ENCODE data around the gene PNRC1. TPM values are rescaled to one million over a fixed set of nuclear protein-coding genes. Genes with fewer than 3 reads are reported as not detected.

Gene PNRC1
- total and polyA plus RNA-seq, 2 donors (not counting 1 experiment from before 2014, with no cell fraction given), result 158 to 486 TPM

DNA sequence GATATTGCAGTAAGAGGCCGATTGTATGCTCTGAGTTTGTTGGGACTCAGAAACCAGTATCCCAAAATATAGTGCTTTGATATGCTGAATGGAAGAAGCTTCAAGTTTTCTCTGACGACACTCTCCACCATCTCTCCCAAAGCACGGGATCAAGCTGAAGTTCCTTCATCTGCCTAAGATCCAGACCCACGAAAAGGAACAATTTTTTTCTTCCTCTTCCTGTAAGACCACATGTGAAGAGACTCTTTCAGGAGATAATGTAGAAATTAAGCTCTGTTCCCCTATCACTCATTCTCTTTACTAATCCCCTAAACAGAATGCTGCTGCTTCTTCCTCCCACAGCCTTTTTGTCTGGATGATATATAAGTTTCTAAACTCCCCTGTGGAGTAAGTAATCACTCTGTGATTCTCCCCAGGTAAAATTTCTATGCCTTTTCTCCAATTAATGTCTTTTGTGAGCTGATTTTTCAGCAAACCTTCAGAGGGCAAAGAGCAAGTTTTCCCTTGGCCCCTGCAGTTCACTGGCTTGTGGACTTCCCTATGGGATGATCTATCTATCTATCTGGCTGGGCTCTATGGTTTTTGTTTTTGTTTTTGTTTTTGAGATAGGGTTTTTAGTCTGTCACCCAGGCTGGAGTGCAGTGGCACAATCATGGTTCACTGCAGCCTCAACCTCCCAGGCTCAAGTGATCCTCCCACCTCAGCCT is 13.5 kb upstream of the PNRC1 start:
- no peak overlapping the region for H3K9ac ChIP-seq (ENCODE audit: low read length)
- no peak overlapping the region for H3K27ac ChIP-seq (ENCODE audit: low read length in 2 of 2)
- H3K4me2 ChIP-seq (replicated peaks; ENCODE audit: low read depth, low read length, poor library complexity, severe bottlenecking), result no peak overlapping the region
- no peak overlapping the region for H3K4me3 ChIP-seq (ENCODE audit: control extremely low read depth in 1 of 5, extremely low read depth in 1 of 5, insufficient read depth in 1 of 5, low read depth in 2 of 5, low read length in 4 of 5)
- H3K4me1 ChIP-seq (ENCODE audit: control insufficient read depth in 2 of 2, insufficient read depth in 2 of 2, low read length in 2 of 2), result no peaks in the 10 kb centered on the region
- H3K27me3 ChIP-seq (replicated peaks in 1 of 4; ENCODE audit: control extremely low read depth in 1 of 4, control insufficient read depth in 3 of 4, insufficient read depth in 4 of 4, low read length in 3 of 4), result no peaks in the 10 kb centered on the region
- H2AFZ ChIP-seq (ENCODE audit: insufficient read depth, low read depth, low read length, poor library complexity, severe bottlenecking), result no peak overlapping the region
- H3K9me3 ChIP-seq (ENCODE audit: control extremely low read depth in 1 of 3, control insufficient read depth in 2 of 3, insufficient read depth in 1 of 3, low read length in 2 of 3), result no peaks in the 10 kb centered on the region
- Mint-ChIP-seq H3K4me1 (no peaks in the 10 kb centered on the region), H3K9me3 (ENCODE audit: insufficient read depth) (no peaks in the 10 kb centered on the region), H3K27me3 (no peaks in the 10 kb centered on the region), H3K4me3 (no peak overlapping the region), H3K27ac (no peak overlapping the region)
- peaks cover 2% of the 10 kb centered on the region for H3K79me2 ChIP-seq (ENCODE audit: control insufficient read depth, insufficient read depth, low read length)
- no peaks in the 10 kb centered on the region for H4K20me1 ChIP-seq (ENCODE audit: control insufficient read depth, insufficient read depth, low read length, poor library complexity, severe bottlenecking)
- no peak for ATAC-seq (ENCODE audit: low read depth)
- ChIA-PET CTCF (interaction anchor here (1.0 kb wide), 1 partner anchor 11 kb away, joined by 3 read pairs; no protein-coding TSS in a partner anchor), POLR2A (no interaction called here)
- no peak for DNase-seq
- WGBS (ENCODE audit: insufficient coverage), result no CpG with 5 or more reads among the region's 4 CpGs
- TF ChIP-seq, protein P1, sequence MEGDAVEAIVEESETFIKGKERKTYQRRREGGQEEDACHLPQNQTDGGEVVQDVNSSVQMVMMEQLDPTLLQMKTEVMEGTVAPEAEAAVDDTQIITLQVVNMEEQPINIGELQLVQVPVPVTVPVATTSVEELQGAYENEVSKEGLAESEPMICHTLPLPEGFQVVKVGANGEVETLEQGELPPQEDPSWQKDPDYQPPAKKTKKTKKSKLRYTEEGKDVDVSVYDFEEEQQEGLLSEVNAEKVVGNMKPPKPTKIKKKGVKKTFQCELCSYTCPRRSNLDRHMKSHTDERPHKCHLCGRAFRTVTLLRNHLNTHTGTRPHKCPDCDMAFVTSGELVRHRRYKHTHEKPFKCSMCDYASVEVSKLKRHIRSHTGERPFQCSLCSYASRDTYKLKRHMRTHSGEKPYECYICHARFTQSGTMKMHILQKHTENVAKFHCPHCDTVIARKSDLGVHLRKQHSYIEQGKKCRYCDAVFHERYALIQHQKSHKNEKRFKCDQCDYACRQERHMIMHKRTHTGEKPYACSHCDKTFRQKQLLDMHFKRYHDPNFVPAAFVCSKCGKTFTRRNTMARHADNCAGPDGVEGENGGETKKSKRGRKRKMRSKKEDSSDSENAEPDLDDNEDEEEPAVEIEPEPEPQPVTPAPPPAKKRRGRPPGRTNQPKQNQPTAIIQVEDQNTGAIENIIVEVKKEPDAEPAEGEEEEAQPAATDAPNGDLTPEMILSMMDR (IDR thresholded peaks at IDR 0.05), result no peak
- no peak for TF ChIP-seq EZH2 (IDR thresholded peaks at IDR 0.05; ENCODE audit: borderline replicate concordance, insufficient read depth, low read depth, low read length, poor library complexity, severe bottlenecking)
- no peaks in the 10 kb centered on the region for H3K36me3 ChIP-seq (replicated peaks in 1 of 2; ENCODE audit: control extremely low read depth in 1 of 2, control insufficient read depth in 1 of 2, extremely low read depth in 1 of 2, insufficient read depth in 2 of 2, low read length in 1 of 2)
- intact Hi-C loops (cut with micrococcal nuclease), result no loop called here

DNA sequence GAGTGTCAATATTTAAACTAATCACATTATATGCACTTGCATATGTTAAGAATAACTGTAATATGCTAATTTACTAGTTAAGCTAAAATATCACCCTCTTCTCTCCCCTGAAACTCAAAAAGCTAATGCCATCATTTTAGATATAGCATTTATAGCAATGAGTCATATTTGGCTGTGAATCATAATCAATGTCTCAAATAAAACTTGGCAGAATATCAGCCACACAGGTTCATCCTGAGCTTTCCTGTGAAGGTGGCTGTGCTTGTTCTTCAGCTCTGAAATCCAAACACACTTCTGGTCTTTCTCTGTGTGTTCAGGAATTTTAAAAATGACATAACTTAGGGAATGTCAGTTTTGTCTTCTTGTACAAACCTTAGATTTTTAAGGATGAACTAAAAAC is 12.8 kb upstream of the PNRC1 start:
- Histone ChIP-seq H3K36me3 (replicated peaks in 1 of 2; ENCODE audit: control extremely low read depth in 1 of 2, control insufficient read depth in 1 of 2, extremely low read depth in 1 of 2, insufficient read depth in 2 of 2, low read length in 1 of 2) (no peaks in the 10 kb centered on the region), H3K4me1 (ENCODE audit: control insufficient read depth in 2 of 2, insufficient read depth in 2 of 2, low read length in 2 of 2) (no peaks in the 10 kb centered on the region), H3K27ac (ENCODE audit: low read length in 2 of 2) (no peak overlapping the region), H2AFZ (ENCODE audit: insufficient read depth, low read depth, low read length, poor library complexity, severe bottlenecking) (no peak overlapping the region), H4K20me1 (ENCODE audit: control insufficient read depth, insufficient read depth, low read length, poor library complexity, severe bottlenecking) (no peaks in the 10 kb centered on the region), H3K9me3 (ENCODE audit: control extremely low read depth in 1 of 3, control insufficient read depth in 2 of 3, insufficient read depth in 1 of 3, low read length in 2 of 3) (no peaks in the 10 kb centered on the region), H3K4me3 (ENCODE audit: control extremely low read depth in 1 of 5, extremely low read depth in 1 of 5, insufficient read depth in 1 of 5, low read depth in 2 of 5, low read length in 4 of 5) (no peak overlapping the region), H3K79me2 (ENCODE audit: control insufficient read depth, insufficient read depth, low read length) (peaks cover 5% of the 10 kb centered on the region), H3K27me3 (replicated peaks in 1 of 4; ENCODE audit: control extremely low read depth in 1 of 4, control insufficient read depth in 3 of 4, insufficient read depth in 4 of 4, low read length in 3 of 4) (no peaks in the 10 kb centered on the region), H3K4me2 (replicated peaks; ENCODE audit: low read depth, low read length, poor library complexity, severe bottlenecking) (no peak overlapping the region), H3K9ac (ENCODE audit: low read length) (no peak overlapping the region)
- intact Hi-C loops (cut with micrococcal nuclease), result no loop called here
- POLR2A ChIA-PET, result no interaction called here
- Mint-ChIP-seq H3K27ac (no peak overlapping the region), H3K4me1 (no peaks in the 10 kb centered on the region), H3K27me3 (no peaks in the 10 kb centered on the region), H3K4me3 (no peak overlapping the region), H3K9me3 (ENCODE audit: insufficient read depth) (no peaks in the 10 kb centered on the region)
- DNase-seq (no peak), ATAC-seq (ENCODE audit: low read depth) (no peak)
- no peak for TF ChIP-seq EZH2 (IDR thresholded peaks at IDR 0.05; ENCODE audit: borderline replicate concordance, insufficient read depth, low read depth, low read length, poor library complexity, severe bottlenecking)
- TF ChIP-seq, protein P1 (IDR thresholded peaks at IDR 0.05), result no peak
- CTCF ChIA-PET, result no interaction called here
